ENCODE data around the gene LYVE1. TPM values are rescaled to one million over a fixed set of nuclear protein-coding genes. Genes with fewer than 3 reads are reported as not detected.

The LYVE1 gene
- 95.2 TPM for total RNA-seq
- long read RNA-seq, transcript LYVE1-201 (6 exons, 3,273 nt) = major isoform, 27 of 50 reads
- long read RNA-seq, partial matches to known transcripts = 10 of 50 reads
- long read RNA-seq, other reads (novel, unspliced or antisense) = 13 of 50 reads

DNA sequence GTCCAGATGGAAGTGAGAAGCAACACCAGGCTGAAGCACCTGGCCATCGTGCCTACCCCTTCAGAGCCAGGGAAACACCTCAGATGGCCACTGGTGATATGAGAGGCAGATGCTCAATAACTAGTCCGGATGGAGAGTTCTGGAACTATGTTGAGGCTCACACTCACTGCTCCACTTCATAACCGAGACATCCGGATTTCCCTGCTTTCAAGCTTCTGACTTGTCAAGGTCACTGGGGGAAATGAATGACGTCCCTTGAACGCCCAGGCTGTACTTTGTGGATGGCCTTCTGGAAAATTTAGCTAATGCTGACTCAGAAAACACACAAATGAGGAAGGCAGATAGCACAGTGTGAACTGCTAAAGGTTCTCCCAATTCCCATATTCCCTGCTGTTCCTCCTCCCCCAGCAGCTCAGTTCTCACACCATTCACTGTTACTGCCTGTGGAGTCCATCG is at the start of gene LYVE1:
Gene LYVE1, minus strand, starts transcription at position 180 of the 456 bp plus-strand sequence. Its CDS starts 133 bp downstream, at position 47.
- Histone ChIP-seq H3K4me3 (no peak within 1 kb of the TSS), H3K27ac (peak within 1 kb of the TSS; percentile 51), H3K4me1 (peaks cover 9% of the 10 kb centered on the region), H3K36me3 (no peaks in the 10 kb centered on the region), H3K27me3 (ENCODE audit: low read depth) (no peaks in the 10 kb centered on the region), H3K9me3 (no peaks in the 10 kb centered on the region)
- TF ChIP-seq, protein P1, sequence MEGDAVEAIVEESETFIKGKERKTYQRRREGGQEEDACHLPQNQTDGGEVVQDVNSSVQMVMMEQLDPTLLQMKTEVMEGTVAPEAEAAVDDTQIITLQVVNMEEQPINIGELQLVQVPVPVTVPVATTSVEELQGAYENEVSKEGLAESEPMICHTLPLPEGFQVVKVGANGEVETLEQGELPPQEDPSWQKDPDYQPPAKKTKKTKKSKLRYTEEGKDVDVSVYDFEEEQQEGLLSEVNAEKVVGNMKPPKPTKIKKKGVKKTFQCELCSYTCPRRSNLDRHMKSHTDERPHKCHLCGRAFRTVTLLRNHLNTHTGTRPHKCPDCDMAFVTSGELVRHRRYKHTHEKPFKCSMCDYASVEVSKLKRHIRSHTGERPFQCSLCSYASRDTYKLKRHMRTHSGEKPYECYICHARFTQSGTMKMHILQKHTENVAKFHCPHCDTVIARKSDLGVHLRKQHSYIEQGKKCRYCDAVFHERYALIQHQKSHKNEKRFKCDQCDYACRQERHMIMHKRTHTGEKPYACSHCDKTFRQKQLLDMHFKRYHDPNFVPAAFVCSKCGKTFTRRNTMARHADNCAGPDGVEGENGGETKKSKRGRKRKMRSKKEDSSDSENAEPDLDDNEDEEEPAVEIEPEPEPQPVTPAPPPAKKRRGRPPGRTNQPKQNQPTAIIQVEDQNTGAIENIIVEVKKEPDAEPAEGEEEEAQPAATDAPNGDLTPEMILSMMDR (IDR thresholded peaks at IDR 0.05) = no peak
- no peak for DNase-seq
- ATAC-seq = peak in 1 of 2 donors; percentile 61
- intact Hi-C loops (cut with DNase I) = no loop called here

DNA sequence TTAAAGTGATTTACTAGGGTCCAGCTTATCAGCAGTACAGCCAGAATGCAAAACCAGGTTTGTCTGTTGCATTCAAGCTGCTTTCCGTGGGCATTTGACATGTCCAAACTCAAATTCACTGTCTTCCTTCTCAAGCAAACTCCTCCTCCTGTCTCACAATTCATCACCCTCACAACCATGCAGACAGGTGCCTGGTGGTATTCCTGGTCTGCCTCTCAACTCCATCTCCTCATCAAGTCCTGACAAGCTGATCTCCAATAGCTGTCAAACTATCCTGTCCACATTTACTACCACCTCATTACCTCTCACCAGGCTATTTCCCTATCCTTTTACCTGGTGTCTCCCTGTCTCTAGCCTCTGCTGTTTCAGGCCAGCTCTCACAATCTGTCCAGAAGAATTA is 49.1 kb upstream of the LYVE1 start:
- Histone ChIP-seq H3K27ac (peak overlapping the region; percentile 18), H3K36me3 (no peaks in the 10 kb centered on the region), H3K9me3 (no peaks in the 10 kb centered on the region), H3K4me3 (no peak overlapping the region), H3K4me1 (peaks cover 14% of the 10 kb centered on the region), H3K27me3 (ENCODE audit: low read depth) (no peaks in the 10 kb centered on the region)
- no peak for ATAC-seq
- DNase-seq = no peak
- TF ChIP-seq, protein P1 (IDR thresholded peaks at IDR 0.05) = no peak
- intact Hi-C loops (cut with DNase I) = no loop called here

- no peaks in the 10 kb centered on the region for H3K9me3 ChIP-seq
- no peaks in the 10 kb centered on the region for H3K36me3 ChIP-seq
- no peak overlapping the region for H3K27ac ChIP-seq
- TF ChIP-seq, protein P1 (IDR thresholded peaks at IDR 0.05) = no peak
- H3K4me3 ChIP-seq = no peak overlapping the region
- DNase-seq = no peak
- intact Hi-C loops (cut with DNase I) = no loop called here
- no peak for ATAC-seq
- peaks cover 22% of the 10 kb centered on the region for H3K4me1 ChIP-seq
- no peaks in the 10 kb centered on the region for H3K27me3 ChIP-seq (ENCODE audit: low read depth)
Observed at GRCh38 chr11:10611979-10612862, 43.8 kb upstream of the LYVE1 start.

- H3K27ac ChIP-seq = no peak overlapping the region
- no peak overlapping the region for H3K4me3 ChIP-seq
- ATAC-seq = no peak
- peaks cover 46% of the 10 kb centered on the region for H3K4me1 ChIP-seq
- TF ChIP-seq, protein P1 (IDR thresholded peaks at IDR 0.05) = no peak
- H3K36me3 ChIP-seq = no peaks in the 10 kb centered on the region
- H3K27me3 ChIP-seq (ENCODE audit: low read depth) = no peaks in the 10 kb centered on the region
- intact Hi-C loops (cut with DNase I) = no loop called here
- H3K9me3 ChIP-seq = no peaks in the 10 kb centered on the region
- DNase-seq = no peak
Observed at GRCh38 chr11:10609636-10610035, 41.2 kb upstream of the LYVE1 start.

GRCh38 chr11:10608584-10608983 is 40.1 kb upstream of the LYVE1 start:
- H3K4me3 ChIP-seq = no peak overlapping the region
- no peaks in the 10 kb centered on the region for H3K36me3 ChIP-seq
- peak overlapping the region; percentile 70 for H3K27ac ChIP-seq
- no peaks in the 10 kb centered on the region for H3K9me3 ChIP-seq
- intact Hi-C loops (cut with DNase I) = no loop called here
- H3K4me1 ChIP-seq = peaks cover 57% of the 10 kb centered on the region
- ATAC-seq (no peak), DNase-seq (no peak)
- H3K27me3 ChIP-seq (ENCODE audit: low read depth) = no peaks in the 10 kb centered on the region
- TF ChIP-seq, protein P1 (IDR thresholded peaks at IDR 0.05) = no peak
